Hepatocyte (in vitro differentiated cells): Measurements from ENCODE around the gene RBM38. TPM values are rescaled to one million over a fixed set of nuclear protein-coding genes. Genes with fewer than 3 reads are reported as not detected.

Experiments used
- DNase-seq: peaks from one replicate; pipeline ENCODE4 v3.0.0-alpha.2; 2016; ENCODE audit warnings: low spot score
- H2AFZ ChIP-seq: fragments of 200-600 bp; sonication (generic); 2 replicates; pipeline ENCODE4 v1.6.0; 2016; ENCODE audit warnings: antibody characterized with exemption, mild to moderate bottlenecking
- H3K27ac ChIP-seq: fragments of 200-600 bp; sonication (generic); 2 replicates; pipeline ENCODE4 v1.5.1; 2016; ENCODE audit warnings: mild to moderate bottlenecking
- H3K27me3 ChIP-seq: fragments of 200-600 bp; sonication (generic); 2 replicates; pipeline ENCODE4 v1.6.1; 2016
- H3K36me3 ChIP-seq: fragments of 200-600 bp; sonication (generic); replicated peaks from 2 replicates; pipeline ENCODE4 v1.5.1; 2016; ENCODE audit warnings: low read depth; ENCODE audit not compliant: insufficient read depth
- H3K4me1 ChIP-seq: fragments of 200-600 bp; sonication (generic); 2 replicates; pipeline ENCODE4 v1.5.1; 2016; ENCODE audit warnings: mild to moderate bottlenecking, moderate library complexity; ENCODE audit not compliant: insufficient read depth
- H3K4me2 ChIP-seq: fragments of 200-600 bp; sonication (generic); 2 replicates; pipeline ENCODE4 v1.6.0; 2016
- H3K4me3 ChIP-seq: fragments of 200-600 bp; sonication (generic); 2 replicates; pipeline ENCODE4 v1.5.1; 2016; ENCODE audit warnings: mild to moderate bottlenecking
- H3K79me2 ChIP-seq: fragments of 200-600 bp; sonication (generic); 2 replicates; pipeline ENCODE4 v1.6.0; 2017; ENCODE audit warnings: mild to moderate bottlenecking
- H3K9me2 ChIP-seq: fragments of 200-600 bp; sonication (generic); replicated peaks from 2 replicates; pipeline ENCODE4 v1.6.0; 2017; ENCODE audit warnings: mild to moderate bottlenecking; ENCODE audit not compliant: insufficient read depth
- H3K9me3 ChIP-seq: fragments of 200-600 bp; sonication (generic); 2 replicates; pipeline ENCODE4 v1.5.1; 2016; ENCODE audit warnings: low read depth, mild to moderate bottlenecking
- H4K20me1 ChIP-seq: fragments of 200-600 bp; sonication (generic); 2 replicates; pipeline ENCODE4 v1.6.0; 2016; ENCODE audit warnings: mild to moderate bottlenecking; ENCODE audit not compliant: insufficient read depth, poor library complexity, severe bottlenecking
- CTCF ChIP-seq: fragments of 200-600 bp; sonication (generic); IDR thresholded peaks from 2 replicates; pipeline ENCODE4 v1.5.1; 2016; ENCODE audit warnings: antibody characterized with exemption, mild to moderate bottlenecking; ENCODE audit not compliant: poor library complexity
- EZH2 ChIP-seq: fragments of 200-600 bp; sonication (generic); IDR thresholded peaks from 2 replicates; pipeline ENCODE4 v1.6.1; 2016; ENCODE audit warnings: antibody characterized with exemption, mild to moderate bottlenecking, borderline replicate concordance
- EZH2phosphoT487 ChIP-seq: fragments of 200-600 bp; sonication (generic); IDR thresholded peaks from one replicate; pipeline ENCODE4 v1.6.1; 2018; ENCODE audit warnings: antibody characterized with exemption, mild to moderate bottlenecking, low read depth, moderate library complexity; ENCODE audit not compliant: unreplicated experiment, severe bottlenecking
- WGBS: methylation state at CpG from one replicate; pipeline ENCODE4 v1.1.6; 2016; ENCODE audit warnings: low lambda C conversion rate; ENCODE audit errors: missing lambda C conversion rate; 5-methylcytosine and 5-hydroxymethylcytosine counted together
- polyA plus RNA-seq: library from polyadenylated mRNA; unstranded; fragments of >200 nt; fragmentation: Nextera tagmentation; extraction: Ambion mirVana; gene quantifications from 2 replicates; pipeline ENCODE4 v1.2.1, GENCODE V29; 2016
- total RNA-seq: library from RNA; depleted of rRNA; stranded (reverse); fragments of >200 nt; gene quantifications from 2 replicates; pipeline ENCODE4 v1.2.3, GENCODE V29; 2014

The RBM38 gene
- total and polyA plus RNA-seq, 2 experiments from 2014 or later: 16.1 to 19.6 TPM

GRCh38 chr20:57393321-57394120 lies 2.3 kb downstream of the RBM38 start:
- H3K79me2 ChIP-seq: peaks cover 3% of the 10 kb centered on the region
- H3K4me1 ChIP-seq: peaks cover 18% of the 10 kb centered on the region
- H3K36me3 ChIP-seq: no peaks in the 10 kb centered on the region
- DNase-seq: no peak
- 87% methylated on average over 14 of the region's 14 CpGs for WGBS
- no peaks in the 10 kb centered on the region for H3K9me2 ChIP-seq
- H3K4me2 ChIP-seq: no peak overlapping the region
- H3K27me3 ChIP-seq: no peaks in the 10 kb centered on the region
- H3K4me3 ChIP-seq: no peak overlapping the region
- TF ChIP-seq CTCF (no peak), EZH2phosphoT487 (no peak), EZH2 (no peak)
- H4K20me1 ChIP-seq: no peaks in the 10 kb centered on the region
- H2AFZ ChIP-seq: no peak overlapping the region
- no peaks in the 10 kb centered on the region for H3K9me3 ChIP-seq
- no peak overlapping the region for H3K27ac ChIP-seq

GRCh38 chr20:57394121-57395082 lies 3.2 kb downstream of the RBM38 start:
- DNase-seq: no peak
- Histone ChIP-seq H3K9me2 (no peaks in the 10 kb centered on the region), H3K36me3 (no peaks in the 10 kb centered on the region), H3K4me1 (peaks cover 16% of the 10 kb centered on the region), H3K4me2 (no peak overlapping the region), H4K20me1 (no peaks in the 10 kb centered on the region), H3K27me3 (no peaks in the 10 kb centered on the region), H2AFZ (no peak overlapping the region), H3K4me3 (no peak overlapping the region), H3K27ac (no peak overlapping the region), H3K9me3 (no peaks in the 10 kb centered on the region), H3K79me2 (peaks cover 3% of the 10 kb centered on the region)
- TF ChIP-seq EZH2 (no peak), EZH2phosphoT487 (no peak), CTCF (no peak)
- 90% methylated on average over 27 of the region's 27 CpGs for WGBS

GRCh38 chr20:57395111-57395966 lies 4.1 kb downstream of the RBM38 start:
- H2AFZ ChIP-seq: no peak overlapping the region
- peaks cover 3% of the 10 kb centered on the region for H3K79me2 ChIP-seq
- no peak overlapping the region for H3K4me2 ChIP-seq
- H3K4me3 ChIP-seq: no peak overlapping the region
- H3K9me2 ChIP-seq: no peaks in the 10 kb centered on the region
- H3K27ac ChIP-seq: no peak overlapping the region
- H3K36me3 ChIP-seq: no peaks in the 10 kb centered on the region
- H3K4me1 ChIP-seq: peaks cover 8% of the 10 kb centered on the region
- no peaks in the 10 kb centered on the region for H3K27me3 ChIP-seq
- no peak for DNase-seq
- 74% methylated on average over 24 of the region's 31 CpGs for WGBS
- TF ChIP-seq EZH2phosphoT487 (no peak), EZH2 (no peak), CTCF (no peak)
- H3K9me3 ChIP-seq: no peaks in the 10 kb centered on the region
- no peaks in the 10 kb centered on the region for H4K20me1 ChIP-seq
